Measurements from ENCODE around the gene GRK4. TPM values are rescaled to one million over a fixed set of nuclear protein-coding genes. Genes with fewer than 3 reads are reported as not detected.

The GRK4 gene
- total and polyA plus RNA-seq, 7 donors: 0.60 to 10.2 (median 3.9) TPM

- Histone ChIP-seq H3K4me1 (peaks cover 0 to 5% (median 4%) of the 10 kb centered on the region in 4 donors), H3K36me3 (peaks cover 19 to 84% (median 59%) of the 10 kb centered on the region in 4 donors), H3K9me3 (no peaks in the 10 kb centered on the region), H3K27ac (no peak overlapping the region), H3K27me3 (no peaks in the 10 kb centered on the region), H3K4me3 (no peak overlapping the region)
- TF ChIP-seq POLR2AphosphoS5 (IDR thresholded peaks at IDR 0.05): no peak
- no peak for TF ChIP-seq CTCF (IDR thresholded peaks at IDR 0.05)
- no peak for TF ChIP-seq POLR2A (IDR thresholded peaks at IDR 0.05)
- no peak for TF ChIP-seq EP300 (IDR thresholded peaks at IDR 0.05)
- intact Hi-C loops (cut with DNase I): no loop called here
- no peak for DNase-seq
- 95 to 96% methylated on average over 5 of the region's 5 CpGs for WGBS, 2 donors
These were observed 37.9 kb upstream of the GRK4 start for GRCh38 chr4:2925496-2925895.

DNA sequence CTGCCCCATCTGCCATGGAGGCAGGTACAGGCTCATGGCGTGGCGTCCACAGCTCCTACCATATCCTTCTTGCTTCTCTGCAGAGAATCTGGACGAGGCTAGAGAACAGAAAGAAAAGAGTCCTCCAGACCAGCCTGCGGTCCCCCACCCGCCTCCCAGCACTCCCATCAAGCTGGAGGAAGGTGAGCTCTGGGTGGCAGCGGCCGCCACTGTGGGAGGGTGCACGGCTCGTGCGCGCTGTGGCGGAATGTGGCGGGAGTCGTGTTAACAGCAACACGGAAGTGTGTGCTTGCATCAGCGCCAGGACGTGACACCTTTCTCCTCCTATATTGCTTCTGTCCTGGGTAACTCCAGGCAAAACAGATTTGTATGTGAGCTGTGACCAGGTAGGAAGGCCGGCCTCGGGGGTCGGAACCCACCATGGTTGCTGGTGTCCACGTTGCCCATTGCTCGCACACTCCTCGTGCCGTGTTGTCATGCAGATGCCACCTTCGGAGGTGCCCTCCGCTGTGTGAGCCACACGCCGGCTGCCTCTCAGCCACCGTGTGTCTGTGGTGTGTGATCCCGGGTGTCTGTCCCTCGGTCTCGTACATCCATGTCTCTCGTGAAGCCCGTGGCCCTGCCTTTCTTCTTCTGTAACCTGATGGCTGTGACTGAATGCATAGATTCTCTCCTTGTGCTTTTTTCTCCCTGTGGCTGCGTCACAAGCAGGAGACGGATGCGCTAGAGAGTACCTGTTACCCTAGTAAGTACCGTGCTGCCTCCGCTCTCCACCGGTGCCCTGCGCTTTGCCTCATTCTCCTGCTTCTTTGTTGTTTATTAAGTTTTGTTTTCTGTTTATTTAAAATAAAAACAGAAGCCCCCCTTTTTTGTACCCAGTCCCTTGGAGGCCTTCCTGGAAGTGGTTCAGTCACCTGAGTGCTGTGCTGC, 37.2 kb upstream of the GRK4 start:
- H3K27me3 ChIP-seq: no peaks in the 10 kb centered on the region
- H3K4me3 ChIP-seq: no peak overlapping the region
- no peaks in the 10 kb centered on the region for H3K9me3 ChIP-seq
- TF ChIP-seq EP300 (IDR thresholded peaks at IDR 0.05): no peak
- TF ChIP-seq CTCF (IDR thresholded peaks at IDR 0.05): no peak
- no peak for TF ChIP-seq POLR2AphosphoS5 (IDR thresholded peaks at IDR 0.05)
- TF ChIP-seq POLR2A (IDR thresholded peaks at IDR 0.05): no peak
- no peak for DNase-seq
- H3K4me1 ChIP-seq: peaks cover 0 to 12% (median 10%) of the 10 kb centered on the region in 4 donors
- intact Hi-C loops (cut with DNase I): no loop called here
- 93 to 94% methylated on average over 41 of the region's 41 CpGs for WGBS, 2 donors
- H3K36me3 ChIP-seq: peaks cover 19 to 87% (median 59%) of the 10 kb centered on the region in 4 donors
- H3K27ac ChIP-seq: no peak overlapping the region

GRCh38 chr4:2927016-2927695, 36.2 kb upstream of the GRK4 start:
- no peak for DNase-seq
- H3K4me1 ChIP-seq: peaks cover 0 to 17% (median 15%) of the 10 kb centered on the region in 4 donors
- 93 to 95% methylated on average over 18 of the region's 18 CpGs for WGBS, 2 donors
- H3K27me3 ChIP-seq: no peaks in the 10 kb centered on the region
- H3K4me3 ChIP-seq: no peak overlapping the region
- intact Hi-C loops (cut with DNase I): no loop called here
- H3K9me3 ChIP-seq: no peaks in the 10 kb centered on the region
- peaks cover 19 to 88% (median 58%) of the 10 kb centered on the region in 4 donors for H3K36me3 ChIP-seq
- H3K27ac ChIP-seq: no peak overlapping the region
- TF ChIP-seq POLR2AphosphoS5 (IDR thresholded peaks at IDR 0.05): no peak
- no peak for TF ChIP-seq CTCF (IDR thresholded peaks at IDR 0.05)
- TF ChIP-seq POLR2A (IDR thresholded peaks at IDR 0.05): no peak
- TF ChIP-seq EP300 (IDR thresholded peaks at IDR 0.05): no peak

DNA sequence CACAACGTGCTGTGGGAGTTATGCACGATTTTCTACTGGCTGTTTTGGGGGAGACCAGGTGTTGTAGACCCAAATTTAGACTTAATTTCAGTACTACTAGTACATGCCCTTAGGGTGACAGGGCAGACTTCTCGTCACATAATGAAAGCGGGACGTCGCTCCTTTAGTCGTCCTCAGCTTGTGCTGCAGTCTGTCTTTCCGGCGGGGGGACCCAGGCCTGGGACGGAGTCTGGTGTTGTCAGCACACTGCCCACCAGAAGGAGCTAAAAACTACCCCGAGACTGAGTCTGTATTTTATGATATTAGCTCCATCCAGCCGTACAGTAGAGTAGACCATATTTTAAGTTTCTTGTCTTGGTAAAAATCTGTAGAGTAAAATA, 35.7 kb upstream of the GRK4 start:
- intact Hi-C loops (cut with DNase I): no loop called here
- Histone ChIP-seq H3K4me3 (no peak overlapping the region), H3K27ac (no peak overlapping the region), H3K27me3 (no peaks in the 10 kb centered on the region), H3K4me1 (peaks cover 0 to 22% (median 15%) of the 10 kb centered on the region in 4 donors), H3K36me3 (peaks cover 19 to 83% (median 53%) of the 10 kb centered on the region in 4 donors), H3K9me3 (no peaks in the 10 kb centered on the region)
- no peak for DNase-seq
- no peak for TF ChIP-seq CTCF (IDR thresholded peaks at IDR 0.05)
- no peak for TF ChIP-seq EP300 (IDR thresholded peaks at IDR 0.05)
- TF ChIP-seq POLR2A (IDR thresholded peaks at IDR 0.05): no peak
- no peak for TF ChIP-seq POLR2AphosphoS5 (IDR thresholded peaks at IDR 0.05)
- 97% methylated on average over 12 of the region's 12 CpGs for WGBS, 2 donors
